Stimulated activated CD4-positive, alpha-beta T cell treated with anti-CD3 and anti-CD28 coated beads, Interleukin-4, amount 100 ng/mL, for 1 hour (primary cell): ENCODE data around the gene ENTPD6.

Experiments
- DNase-seq: peaks from one replicate; pipeline ENCODE4 v3.0.0-alpha.2; 2020

ENTPD6 gene

GRCh38 chr20:25191051-25191450 lies 4.5 kb upstream of the ENTPD6 start:
- DNase-seq, result no peak

- no peak for DNase-seq
Observed at GRCh38 chr20:25191689-25192088, 3.8 kb upstream of the ENTPD6 start.

GRCh38 chr20:25193843-25194242 lies 1.7 kb upstream of the ENTPD6 start:
- DNase-seq, result no peak

- DNase-seq, result no peak
Observed at GRCh38 chr20:25194333-25194972, 1.1 kb upstream of the ENTPD6 start.

- DNase-seq, result peak; percentile 33
Observed at GRCh38 chr20:25195962-25196785, 662 bp downstream of the ENTPD6 start.

- DNase-seq, result no peak
Observed at GRCh38 chr20:25196786-25197120, 1.2 kb downstream of the ENTPD6 start.

- peak; percentile 12 for DNase-seq
Observed at GRCh38 chr20:25197183-25197869, 1.8 kb downstream of the ENTPD6 start.

- no peak for DNase-seq
Observed at GRCh38 chr20:25197870-25198190, 2.3 kb downstream of the ENTPD6 start.

- DNase-seq, result no peak
Observed at GRCh38 chr20:25198663-25199383, 3.3 kb downstream of the ENTPD6 start.

GRCh38 chr20:25199473-25200260 lies 4.2 kb downstream of the ENTPD6 start:
- DNase-seq, result no peak

GRCh38 chr20:25203089-25203488 lies 7.6 kb downstream of the ENTPD6 start:
- no peak for DNase-seq

- no peak for DNase-seq
Observed at GRCh38 chr20:25203871-25204320, 8.4 kb downstream of the ENTPD6 start.

GRCh38 chr20:25204550-25205276 lies 9.2 kb downstream of the ENTPD6 start:
- no peak for DNase-seq

- no peak for DNase-seq
Observed at GRCh38 chr20:25205277-25206062, 10.0 kb downstream of the ENTPD6 start.

- no peak for DNase-seq
Observed at GRCh38 chr20:25206063-25206403, 10.5 kb downstream of the ENTPD6 start.

- DNase-seq, result no peak
Observed at GRCh38 chr20:25206548-25206947, 11.0 kb downstream of the ENTPD6 start.

GRCh38 chr20:25207149-25207959 lies 11.8 kb downstream of the ENTPD6 start:
- no peak for DNase-seq

GRCh38 chr20:25207960-25208534 lies 12.5 kb downstream of the ENTPD6 start:
- DNase-seq, result no peak

GRCh38 chr20:25209400-25209799 lies 13.9 kb downstream of the ENTPD6 start:
- no peak for DNase-seq

- no peak for DNase-seq
Observed at GRCh38 chr20:25209911-25210310, 14.4 kb downstream of the ENTPD6 start.
